ENCODE data around the gene MYH10. TPM values are rescaled to one million over a fixed set of nuclear protein-coding genes. Genes with fewer than 3 reads are reported as not detected.

The MYH10 gene
- total and polyA plus RNA-seq, 9 of the 15 experiments (the other 6 are each of a cell fraction or from before 2014, with no cell fraction given), result 16.3 to 95.3 (median 39.7) TPM

GRCh38 chr17:8435245-8436168, 195.0 kb downstream of the MYH10 start, which contains the start of gene NDEL1 (continued):
- TF ChIP-seq GMEB1 (CRISPR knock-in tag; IDR thresholded peaks at IDR 0.05) (peak; percentile 74), TBP (optimal IDR thresholded peaks at IDR 0.05; ENCODE audit: low read depth, low read length) (peak; percentile 70), CREM (IDR thresholded peaks at IDR 0.05; ENCODE audit: low read depth) (peak; percentile 90), FOXK2 (conservative IDR thresholded peaks at IDR 0.05 in 1 of 2, IDR thresholded peaks at IDR 0.05 in 1 of 2; ENCODE audit: low read depth in 2 of 2) (peak; percentile 22 to 25; a peak in 1 of 4 replicates), MLX (CRISPR knock-in tag; conservative IDR thresholded peaks at IDR 0.05) (no peak), ZBTB5 (IDR thresholded peaks at IDR 0.05) (no peak), UBTF (IDR thresholded peaks at IDR 0.05; ENCODE audit: borderline replicate concordance in 1 of 2, low read depth in 2 of 2, low read length in 2 of 2) (peak in 1 of 2 experiments; percentile 91; a peak in 2 of 4 replicates), RFX5 (IDR thresholded peaks at IDR 0.05; ENCODE audit: low read depth, low read length) (no peak), PML (IDR thresholded peaks at IDR 0.05; ENCODE audit: low read length) (0 out of 2 replicates have a peak, but pooled peaks have one; percentile 52), MNT (conservative IDR thresholded peaks at IDR 0.05) (peak in 1 of 2 experiments; percentile 47; a peak in 2 of 4 replicates), SIN3B (IDR thresholded peaks at IDR 0.05; ENCODE audit: low read depth) (0 out of 2 replicates have a peak, but pooled peaks have one; percentile 11), MBD2 (IDR thresholded peaks at IDR 0.05; ENCODE audit: borderline replicate concordance, low read depth) (peak; percentile 55; the same call in 1 of the 2 replicates), NONO (IDR thresholded peaks at IDR 0.05; ENCODE audit: low read depth in 2 of 2, low read length in 1 of 2) (peak in 1 of 2 experiments; percentile 51; a peak in 1 of 4 replicates), ILF3 (IDR thresholded peaks at IDR 0.05; ENCODE audit: borderline replicate concordance) (no peak), POLR2B (IDR thresholded peaks at IDR 0.05; ENCODE audit: low read depth, partially characterized antibody) (peak; percentile 86)

Data from K562 (cell line).